Hepatocyte (in vitro differentiated cells): ENCODE data around the gene OSBPL2. TPM values are rescaled to one million over a fixed set of nuclear protein-coding genes. Genes with fewer than 3 reads are reported as not detected.

Experiments
- DNase-seq: peaks from one replicate; pipeline ENCODE4 v3.0.0-alpha.2; 2016; ENCODE audit warnings: low spot score
- H2AFZ ChIP-seq: fragments of 200-600 bp; sonication (generic); 2 replicates; pipeline ENCODE4 v1.6.0; 2016; ENCODE audit warnings: antibody characterized with exemption, mild to moderate bottlenecking
- H3K27ac ChIP-seq: fragments of 200-600 bp; sonication (generic); 2 replicates; pipeline ENCODE4 v1.5.1; 2016; ENCODE audit warnings: mild to moderate bottlenecking
- H3K27me3 ChIP-seq: fragments of 200-600 bp; sonication (generic); 2 replicates; pipeline ENCODE4 v1.6.1; 2016
- H3K36me3 ChIP-seq: fragments of 200-600 bp; sonication (generic); replicated peaks from 2 replicates; pipeline ENCODE4 v1.5.1; 2016; ENCODE audit warnings: low read depth; ENCODE audit not compliant: insufficient read depth
- H3K4me1 ChIP-seq: fragments of 200-600 bp; sonication (generic); 2 replicates; pipeline ENCODE4 v1.5.1; 2016; ENCODE audit warnings: mild to moderate bottlenecking, moderate library complexity; ENCODE audit not compliant: insufficient read depth
- H3K4me2 ChIP-seq: fragments of 200-600 bp; sonication (generic); 2 replicates; pipeline ENCODE4 v1.6.0; 2016
- H3K4me3 ChIP-seq: fragments of 200-600 bp; sonication (generic); 2 replicates; pipeline ENCODE4 v1.5.1; 2016; ENCODE audit warnings: mild to moderate bottlenecking
- H3K79me2 ChIP-seq: fragments of 200-600 bp; sonication (generic); 2 replicates; pipeline ENCODE4 v1.6.0; 2017; ENCODE audit warnings: mild to moderate bottlenecking
- H3K9me2 ChIP-seq: fragments of 200-600 bp; sonication (generic); replicated peaks from 2 replicates; pipeline ENCODE4 v1.6.0; 2017; ENCODE audit warnings: mild to moderate bottlenecking; ENCODE audit not compliant: insufficient read depth
- H3K9me3 ChIP-seq: fragments of 200-600 bp; sonication (generic); 2 replicates; pipeline ENCODE4 v1.5.1; 2016; ENCODE audit warnings: low read depth, mild to moderate bottlenecking
- H4K20me1 ChIP-seq: fragments of 200-600 bp; sonication (generic); 2 replicates; pipeline ENCODE4 v1.6.0; 2016; ENCODE audit warnings: mild to moderate bottlenecking; ENCODE audit not compliant: insufficient read depth, poor library complexity, severe bottlenecking
- CTCF ChIP-seq: fragments of 200-600 bp; sonication (generic); IDR thresholded peaks from 2 replicates; pipeline ENCODE4 v1.5.1; 2016; ENCODE audit warnings: antibody characterized with exemption, mild to moderate bottlenecking; ENCODE audit not compliant: poor library complexity
- EZH2 ChIP-seq: fragments of 200-600 bp; sonication (generic); IDR thresholded peaks from 2 replicates; pipeline ENCODE4 v1.6.1; 2016; ENCODE audit warnings: antibody characterized with exemption, mild to moderate bottlenecking, borderline replicate concordance
- EZH2phosphoT487 ChIP-seq: fragments of 200-600 bp; sonication (generic); IDR thresholded peaks from one replicate; pipeline ENCODE4 v1.6.1; 2018; ENCODE audit warnings: antibody characterized with exemption, mild to moderate bottlenecking, low read depth, moderate library complexity; ENCODE audit not compliant: unreplicated experiment, severe bottlenecking
- WGBS: methylation state at CpG from one replicate; pipeline ENCODE4 v1.1.6; 2016; ENCODE audit warnings: low lambda C conversion rate; ENCODE audit errors: missing lambda C conversion rate; 5-methylcytosine and 5-hydroxymethylcytosine counted together
- polyA plus RNA-seq: library from polyadenylated mRNA; unstranded; fragments of >200 nt; fragmentation: Nextera tagmentation; extraction: Ambion mirVana; gene quantifications from 2 replicates; pipeline ENCODE4 v1.2.1, GENCODE V29; 2016
- total RNA-seq: library from RNA; depleted of rRNA; stranded (reverse); fragments of >200 nt; gene quantifications from 2 replicates; pipeline ENCODE4 v1.2.3, GENCODE V29; 2014

Gene OSBPL2
- total and polyA plus RNA-seq, 2 experiments from 2014 or later = 40.5 to 45.9 TPM

- WGBS = 94% methylated on average over 10 of the region's 10 CpGs
- H3K27ac ChIP-seq = no peak overlapping the region
- no peak overlapping the region for H2AFZ ChIP-seq
- H3K4me3 ChIP-seq = no peak overlapping the region
- no peak for DNase-seq
- TF ChIP-seq EZH2phosphoT487 (no peak), CTCF (no peak), EZH2 (no peak)
- H3K79me2 ChIP-seq = peaks cover 31% of the 10 kb centered on the region
- H3K4me1 ChIP-seq = no peaks in the 10 kb centered on the region
- H3K36me3 ChIP-seq = no peaks in the 10 kb centered on the region
- no peaks in the 10 kb centered on the region for H3K9me3 ChIP-seq
- no peak overlapping the region for H3K4me2 ChIP-seq
- no peaks in the 10 kb centered on the region for H3K9me2 ChIP-seq
- H3K27me3 ChIP-seq = no peaks in the 10 kb centered on the region
- H4K20me1 ChIP-seq = no peaks in the 10 kb centered on the region
Measured at GRCh38 chr20:62192635-62193034, 45.7 kb upstream of the OSBPL2 start.

GRCh38 chr20:62193079-62194025, 45.0 kb upstream of the OSBPL2 start:
- no peak for TF ChIP-seq EZH2
- no peak for TF ChIP-seq CTCF
- TF ChIP-seq EZH2phosphoT487 = no peak
- Histone ChIP-seq H3K27ac (no peak overlapping the region), H3K9me2 (no peaks in the 10 kb centered on the region), H3K36me3 (no peaks in the 10 kb centered on the region), H3K79me2 (peaks cover 24% of the 10 kb centered on the region), H3K4me3 (no peak overlapping the region), H3K9me3 (no peaks in the 10 kb centered on the region), H4K20me1 (no peaks in the 10 kb centered on the region), H3K4me1 (no peaks in the 10 kb centered on the region), H3K4me2 (no peak overlapping the region), H2AFZ (no peak overlapping the region), H3K27me3 (no peaks in the 10 kb centered on the region)
- no peak for DNase-seq
- 96% methylated on average over 29 of the region's 29 CpGs for WGBS

- Histone ChIP-seq H3K9me3 (no peaks in the 10 kb centered on the region), H3K4me1 (no peaks in the 10 kb centered on the region), H3K27me3 (no peaks in the 10 kb centered on the region), H3K36me3 (no peaks in the 10 kb centered on the region), H3K27ac (no peak overlapping the region), H3K9me2 (no peaks in the 10 kb centered on the region), H3K4me2 (no peak overlapping the region), H2AFZ (no peak overlapping the region), H3K4me3 (no peak overlapping the region), H4K20me1 (no peaks in the 10 kb centered on the region), H3K79me2 (peaks cover 9% of the 10 kb centered on the region)
- no peak for DNase-seq
- no peak for TF ChIP-seq CTCF
- no peak for TF ChIP-seq EZH2
- TF ChIP-seq EZH2phosphoT487 = no peak
- WGBS = 87% methylated on average over 8 of the region's 8 CpGs
Measured at GRCh38 chr20:62195075-62195405, 43.3 kb upstream of the OSBPL2 start.
